ENCODE measurements around the gene CDC14B.

GRCh38 chr9:96503918-96504317 lies 115.7 kb downstream of the CDC14B start:
- TF ChIP-seq, protein P1, sequence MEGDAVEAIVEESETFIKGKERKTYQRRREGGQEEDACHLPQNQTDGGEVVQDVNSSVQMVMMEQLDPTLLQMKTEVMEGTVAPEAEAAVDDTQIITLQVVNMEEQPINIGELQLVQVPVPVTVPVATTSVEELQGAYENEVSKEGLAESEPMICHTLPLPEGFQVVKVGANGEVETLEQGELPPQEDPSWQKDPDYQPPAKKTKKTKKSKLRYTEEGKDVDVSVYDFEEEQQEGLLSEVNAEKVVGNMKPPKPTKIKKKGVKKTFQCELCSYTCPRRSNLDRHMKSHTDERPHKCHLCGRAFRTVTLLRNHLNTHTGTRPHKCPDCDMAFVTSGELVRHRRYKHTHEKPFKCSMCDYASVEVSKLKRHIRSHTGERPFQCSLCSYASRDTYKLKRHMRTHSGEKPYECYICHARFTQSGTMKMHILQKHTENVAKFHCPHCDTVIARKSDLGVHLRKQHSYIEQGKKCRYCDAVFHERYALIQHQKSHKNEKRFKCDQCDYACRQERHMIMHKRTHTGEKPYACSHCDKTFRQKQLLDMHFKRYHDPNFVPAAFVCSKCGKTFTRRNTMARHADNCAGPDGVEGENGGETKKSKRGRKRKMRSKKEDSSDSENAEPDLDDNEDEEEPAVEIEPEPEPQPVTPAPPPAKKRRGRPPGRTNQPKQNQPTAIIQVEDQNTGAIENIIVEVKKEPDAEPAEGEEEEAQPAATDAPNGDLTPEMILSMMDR (IDR thresholded peaks at IDR 0.05), result no peak
- TF ChIP-seq POLR2A (IDR thresholded peaks at IDR 0.05), result no peak

Measured in lower leg skin (tissue), 3 donors.